ENCODE results near the gene IL2RG.

IL2RG gene

GRCh38 chrX:71111141-71111843 lies at the start of gene IL2RG:
IL2RG (minus strand) TSS chrX:71111577; CDS start chrX:71111539, 38 bp downstream.
- DNase-seq, result peak; percentile 76

GRCh38 chrX:71160475-71160874 lies 49.1 kb upstream of the IL2RG start:
- DNase-seq, result no peak

- no peak for DNase-seq
These were observed 48.0 kb upstream of the IL2RG start for GRCh38 chrX:71159335-71159734.

- no peak for DNase-seq
These were observed 47.2 kb upstream of the IL2RG start for GRCh38 chrX:71158603-71159002.

- DNase-seq, result no peak
These were observed 43.3 kb upstream of the IL2RG start for GRCh38 chrX:71154641-71155040.

- DNase-seq, result no peak
These were observed 42.8 kb upstream of the IL2RG start for GRCh38 chrX:71154196-71154595.

GRCh38 chrX:71151366-71151765 lies 40.0 kb upstream of the IL2RG start:
- DNase-seq, result no peak

- no peak for DNase-seq
These were observed 36.9 kb upstream of the IL2RG start for GRCh38 chrX:71148278-71148663.

- no peak for DNase-seq
These were observed 36.3 kb upstream of the IL2RG start for GRCh38 chrX:71147496-71148277.

- DNase-seq, result no peak
These were observed 33.3 kb upstream of the IL2RG start, which contains the start of gene NLGN3 for GRCh38 chrX:71144651-71145050. NLGN3 (plus strand) TSS chrX:71144841; CDS start chrX:71147750, 2,909 bp downstream.

GRCh38 chrX:71143508-71143907 lies 32.1 kb upstream of the IL2RG start:
- no peak for DNase-seq

- no peak for DNase-seq
These were observed 29.1 kb upstream of the IL2RG start for GRCh38 chrX:71140440-71140839.

GRCh38 chrX:71131510-71131909 lies 20.1 kb upstream of the IL2RG start:
- no peak for DNase-seq

- peak; percentile 77 for DNase-seq
These were observed 17.8 kb upstream of the IL2RG start for GRCh38 chrX:71128915-71129765.

GRCh38 chrX:71128166-71128833 lies 16.9 kb upstream of the IL2RG start:
- no peak for DNase-seq

- no peak for DNase-seq
These were observed 7.7 kb upstream of the IL2RG start for GRCh38 chrX:71118985-71119535.

GRCh38 chrX:71118032-71118984 lies 6.9 kb upstream of the IL2RG start, which contains the start of gene MED12:
MED12 (plus strand) TSS chrX:71118596; CDS start chrX:71118755, 159 bp downstream.
- DNase-seq, result peak; percentile 85

- no peak for DNase-seq
These were observed 6.0 kb upstream of the IL2RG start for GRCh38 chrX:71117358-71117757.

GRCh38 chrX:71111921-71112431 lies 599 bp upstream of the IL2RG start:
- DNase-seq, result no peak

GRCh38 chrX:71109051-71109450 lies 2.3 kb downstream of the IL2RG start:
- no peak for DNase-seq
